Thoracic aorta (tissue), 2 donors: ENCODE data around the gene NHLRC2. TPM values are rescaled to one million over a fixed set of nuclear protein-coding genes. Genes with fewer than 3 reads are reported as not detected.

Experiments
- ATAC-seq: fragments of 150-250 bp; one replicate; pipeline ENCODE4 v1.8.0; 2017; ENCODE audit warnings: low read depth; ENCODE audit not compliant: insufficient number of reproducible peaks, low FRiP score
- DNase-seq: peaks from one replicate; pipeline ENCODE4 v3.0.0-alpha.2; 2020; ENCODE audit warnings: low spot score
- H3K27ac ChIP-seq, 2 donors: fragments of 200-600 bp; sonication (generic); 1 replicate in 1 of 2; 2 replicates in 1 of 2; pipeline ENCODE4 v1.5.1; 2016; ENCODE audit warnings: mild to moderate bottlenecking in 2 of 2, moderate library complexity in 2 of 2
- H3K27me3 ChIP-seq: fragments of 200-600 bp; sonication (generic); replicated peaks from 2 replicates; pipeline ENCODE4 v1.6.0; 2016; ENCODE audit warnings: mild to moderate bottlenecking; ENCODE audit not compliant: insufficient read depth
- H3K36me3 ChIP-seq: fragments of 200-600 bp; sonication (generic); one replicate; pipeline ENCODE4 v1.5.1; 2016
- H3K4me1 ChIP-seq, 2 donors: fragments of 200-600 bp; sonication (generic); 1 replicate in 1 of 2; 2 replicates in 1 of 2; pipeline versions ENCODE4 v1.5.1 to v1.6.0; 2016; ENCODE audit warnings: low read depth in 2 of 2, mild to moderate bottlenecking in 1 of 2; ENCODE audit not compliant: control insufficient read depth in 1 of 2
- H3K4me3 ChIP-seq: fragments of 200-600 bp; sonication (generic); 2 replicates; pipeline ENCODE4 v1.5.1; 2016; ENCODE audit warnings: mild to moderate bottlenecking
- H3K9me3 ChIP-seq: fragments of 200-600 bp; sonication (generic); 2 replicates; pipeline ENCODE4 v1.5.1; 2016
- CTCF ChIP-seq: fragments of 200-600 bp; sonication (generic); IDR thresholded peaks from one replicate; pipeline ENCODE4 v1.5.1; 2019; ENCODE audit warnings: antibody characterized with exemption
- total RNA-seq, 2 donors: library from RNA; depleted of rRNA; stranded (reverse); fragments of >200 nt; gene quantifications; one replicate each; pipeline versions ENCODE4 v1.1.0 to v1.2.3, GENCODE V29; 2016

Gene NHLRC2
- total RNA-seq, 2 donors from 2014 or later = 21.9 to 56.5 TPM

GRCh38 chr10:113858541-113858940 lies 4.1 kb downstream of the NHLRC2 start:
- H3K4me1 ChIP-seq = peaks cover 11 to 17% of the 10 kb centered on the region in 2 donors
- ATAC-seq (no peak), DNase-seq (no peak)
- H3K4me3 ChIP-seq = no peak overlapping the region
- no peaks in the 10 kb centered on the region for H3K27me3 ChIP-seq
- no peaks in the 10 kb centered on the region for H3K36me3 ChIP-seq
- no peak overlapping the region for H3K27ac ChIP-seq
- TF ChIP-seq CTCF = no peak
- H3K9me3 ChIP-seq = no peaks in the 10 kb centered on the region

GRCh38 chr10:113859261-113859660 lies 4.8 kb downstream of the NHLRC2 start:
- Histone ChIP-seq H3K4me1 (peaks cover 11 to 15% of the 10 kb centered on the region in 2 donors), H3K4me3 (no peak overlapping the region), H3K9me3 (no peaks in the 10 kb centered on the region), H3K27ac (no peak overlapping the region), H3K27me3 (no peaks in the 10 kb centered on the region), H3K36me3 (no peaks in the 10 kb centered on the region)
- no peak for DNase-seq
- ATAC-seq = no peak
- no peak for TF ChIP-seq CTCF

- Histone ChIP-seq H3K27ac (no peak overlapping the region), H3K36me3 (no peaks in the 10 kb centered on the region), H3K27me3 (no peaks in the 10 kb centered on the region), H3K9me3 (no peaks in the 10 kb centered on the region), H3K4me3 (no peak overlapping the region), H3K4me1 (no peaks in the 10 kb centered on the region)
- DNase-seq = no peak
- no peak for TF ChIP-seq CTCF
- no peak for ATAC-seq
Observed at GRCh38 chr10:113865901-113866300, 11.4 kb downstream of the NHLRC2 start.

DNA sequence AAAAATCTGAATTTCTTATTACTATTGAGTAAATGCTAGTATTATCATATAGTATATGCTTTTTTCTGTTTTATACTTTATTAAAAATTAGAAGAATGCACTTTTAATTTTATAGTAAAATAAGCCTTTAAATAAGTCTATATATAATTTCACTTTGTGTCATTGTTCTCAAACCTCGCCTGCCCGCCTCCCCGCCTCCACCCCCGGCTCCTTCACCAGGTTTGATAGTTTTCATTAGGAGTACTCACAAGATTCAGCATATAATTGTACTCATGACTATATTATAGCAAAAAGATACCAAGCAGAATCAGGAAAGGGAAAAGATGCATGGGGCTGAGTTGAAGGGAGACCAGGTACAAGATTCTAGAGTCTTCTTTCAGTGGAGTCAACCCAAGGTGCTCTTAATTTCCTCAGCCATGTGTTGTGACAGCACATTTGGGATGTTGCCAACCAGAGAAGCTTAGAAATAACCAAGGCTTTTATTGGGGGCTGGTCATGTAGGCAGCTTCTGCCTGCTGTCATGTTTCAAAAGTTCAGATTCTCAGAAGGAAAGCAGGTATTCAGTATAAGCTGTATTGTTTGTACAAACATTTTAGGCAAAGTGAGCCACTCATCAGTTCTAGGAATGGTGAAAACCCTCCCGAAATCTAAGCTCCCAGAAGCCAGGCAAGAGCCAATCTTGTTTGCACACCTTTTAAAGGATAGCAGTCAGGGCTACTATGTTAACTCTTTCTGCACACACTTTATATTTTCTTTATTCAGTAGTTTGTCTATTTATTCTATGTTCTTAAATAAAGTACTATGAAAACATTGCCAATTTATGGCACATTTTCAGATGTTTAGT lies 12.3 kb downstream of the NHLRC2 start:
- no peak overlapping the region for H3K27ac ChIP-seq
- H3K4me1 ChIP-seq = no peaks in the 10 kb centered on the region
- H3K4me3 ChIP-seq = no peak overlapping the region
- DNase-seq (no peak), ATAC-seq (no peak)
- H3K27me3 ChIP-seq = no peaks in the 10 kb centered on the region
- TF ChIP-seq CTCF = no peak
- H3K9me3 ChIP-seq = no peaks in the 10 kb centered on the region
- no peaks in the 10 kb centered on the region for H3K36me3 ChIP-seq

DNA sequence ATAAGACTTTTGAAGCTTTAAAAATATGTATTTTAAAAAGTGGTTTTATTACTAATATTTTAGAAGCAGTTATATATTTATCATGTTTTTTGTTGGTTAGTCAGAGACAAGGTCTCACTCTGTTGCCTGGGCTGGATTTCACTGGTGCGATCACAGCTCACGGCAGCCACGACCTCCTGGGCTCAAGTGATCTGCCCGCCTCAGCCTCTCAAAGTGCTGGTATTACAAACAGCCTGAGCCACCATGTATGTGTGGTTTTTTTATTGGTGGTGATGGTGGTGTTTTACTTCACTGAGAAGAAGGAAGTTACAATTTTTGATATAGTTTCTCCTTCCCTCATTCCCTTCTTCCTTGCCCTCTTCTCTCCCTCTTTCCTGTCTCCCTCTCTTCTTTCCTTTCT lies 13.4 kb downstream of the NHLRC2 start:
- TF ChIP-seq CTCF = no peak
- Histone ChIP-seq H3K36me3 (no peaks in the 10 kb centered on the region), H3K4me3 (no peak overlapping the region), H3K4me1 (no peaks in the 10 kb centered on the region), H3K9me3 (no peaks in the 10 kb centered on the region), H3K27me3 (no peaks in the 10 kb centered on the region), H3K27ac (no peak overlapping the region)
- DNase-seq = no peak
- ATAC-seq = no peak
